ENCODE data around the gene KRT6B. TPM values are rescaled to one million over a fixed set of nuclear protein-coding genes. Genes with fewer than 3 reads are reported as not detected.

KRT6B gene
- total and polyA plus RNA-seq, 4 donors: 0.18 TPM; not detected in 3

GRCh38 chr12:52404951-52405350 lies 47.0 kb downstream of the KRT6B start:
- no peaks in the 10 kb centered on the region for H3K4me1 ChIP-seq (ENCODE audit: control insufficient read depth in 1 of 2, insufficient read depth in 2 of 2, low read length in 2 of 2)
- peak in 1 of 2 donors; percentile 50 for DNase-seq
- H3K27me3 ChIP-seq (ENCODE audit: control insufficient read depth in 1 of 2, insufficient read depth in 2 of 2, low read length in 1 of 2): no peaks in the 10 kb centered on the region
- H3K4me3 ChIP-seq (ENCODE audit: low read length in 2 of 2): no peak overlapping the region
- 93 to 98% methylated on average over 3 of the region's 3 CpGs for WGBS, 2 donors
- no peak overlapping the region for H3K27ac ChIP-seq (ENCODE audit: low read depth in 1 of 2, low read length in 2 of 2)
- intact Hi-C loops (cut with DNase I): no loop called here
- ATAC-seq (ENCODE audit: low FRiP score): no peak
- H3K9me3 ChIP-seq (ENCODE audit: control insufficient read depth, low read length): no peaks in the 10 kb centered on the region
- H3K36me3 ChIP-seq (ENCODE audit: control insufficient read depth in 1 of 2, insufficient read depth in 2 of 2, low read length in 1 of 2): no peaks in the 10 kb centered on the region

GRCh38 chr12:52403561-52403960 lies 48.4 kb downstream of the KRT6B start:
- ATAC-seq (ENCODE audit: low FRiP score): no peak
- H3K27ac ChIP-seq (ENCODE audit: low read depth in 1 of 2, low read length in 2 of 2): no peak overlapping the region

GRCh38 chr12:52402873-52403540 lies 48.9 kb downstream of the KRT6B start:
- Histone ChIP-seq H3K4me3 (ENCODE audit: low read length in 2 of 2) (no peak overlapping the region), H3K4me1 (ENCODE audit: control insufficient read depth in 1 of 2, insufficient read depth in 2 of 2, low read length in 2 of 2) (no peaks in the 10 kb centered on the region), H3K9me3 (ENCODE audit: control insufficient read depth, low read length) (no peaks in the 10 kb centered on the region), H3K27me3 (ENCODE audit: control insufficient read depth in 1 of 2, insufficient read depth in 2 of 2, low read length in 1 of 2) (no peaks in the 10 kb centered on the region), H3K27ac (ENCODE audit: low read depth in 1 of 2, low read length in 2 of 2) (no peak overlapping the region), H3K36me3 (ENCODE audit: control insufficient read depth in 1 of 2, insufficient read depth in 2 of 2, low read length in 1 of 2) (no peaks in the 10 kb centered on the region)
- ATAC-seq (ENCODE audit: low FRiP score) (no peak), DNase-seq (peak in 1 of 2 donors; percentile 44)
- 78% methylated on average over 3 of the region's 3 CpGs for WGBS, 2 donors
- intact Hi-C loops (cut with DNase I): no loop called here

More at GRCh38 chr12:52403561-52403960, 48.4 kb downstream of the KRT6B start:
- Histone ChIP-seq H3K36me3 (ENCODE audit: control insufficient read depth in 1 of 2, insufficient read depth in 2 of 2, low read length in 1 of 2) (no peaks in the 10 kb centered on the region), H3K9me3 (ENCODE audit: control insufficient read depth, low read length) (no peaks in the 10 kb centered on the region), H3K27me3 (ENCODE audit: control insufficient read depth in 1 of 2, insufficient read depth in 2 of 2, low read length in 1 of 2) (no peaks in the 10 kb centered on the region), H3K4me3 (ENCODE audit: low read length in 2 of 2) (no peak overlapping the region), H3K4me1 (ENCODE audit: control insufficient read depth in 1 of 2, insufficient read depth in 2 of 2, low read length in 2 of 2) (no peaks in the 10 kb centered on the region)
- DNase-seq: peak in 1 of 2 donors; percentile 59
- WGBS, 2 donors: 92 to 95% methylated on average over 9 of the region's 9 CpGs
- intact Hi-C loops (cut with DNase I): no loop called here

- Histone ChIP-seq H3K27me3 (ENCODE audit: control insufficient read depth in 1 of 2, insufficient read depth in 2 of 2, low read length in 1 of 2) (no peaks in the 10 kb centered on the region), H3K9me3 (ENCODE audit: control insufficient read depth, low read length) (no peaks in the 10 kb centered on the region), H3K27ac (ENCODE audit: low read depth in 1 of 2, low read length in 2 of 2) (no peak overlapping the region), H3K4me3 (ENCODE audit: low read length in 2 of 2) (no peak overlapping the region), H3K36me3 (ENCODE audit: control insufficient read depth in 1 of 2, insufficient read depth in 2 of 2, low read length in 1 of 2) (no peaks in the 10 kb centered on the region), H3K4me1 (ENCODE audit: control insufficient read depth in 1 of 2, insufficient read depth in 2 of 2, low read length in 2 of 2) (no peaks in the 10 kb centered on the region)
- intact Hi-C loops (cut with DNase I): no loop called here
- 98% methylated on average over 2 of the region's 2 CpGs for WGBS, 2 donors
- DNase-seq (peak in 1 of 2 donors; percentile 21), ATAC-seq (ENCODE audit: low FRiP score) (no peak)
Measured at GRCh38 chr12:52402377-52402776, 49.6 kb downstream of the KRT6B start.

- no peaks in the 10 kb centered on the region for H3K4me1 ChIP-seq (ENCODE audit: control insufficient read depth in 1 of 2, insufficient read depth in 2 of 2, low read length in 2 of 2)
- H3K9me3 ChIP-seq (ENCODE audit: control insufficient read depth, low read length): no peaks in the 10 kb centered on the region
- no peaks in the 10 kb centered on the region for H3K36me3 ChIP-seq (ENCODE audit: control insufficient read depth in 1 of 2, insufficient read depth in 2 of 2, low read length in 1 of 2)
- no peak overlapping the region for H3K4me3 ChIP-seq (ENCODE audit: low read length in 2 of 2)
- intact Hi-C loops (cut with DNase I): no loop called here
- H3K27me3 ChIP-seq (ENCODE audit: control insufficient read depth in 1 of 2, insufficient read depth in 2 of 2, low read length in 1 of 2): no peaks in the 10 kb centered on the region
- no peak for ATAC-seq (ENCODE audit: low FRiP score)
- 84 to 91% methylated on average over 4 of the region's 4 CpGs for WGBS, 2 donors
- peak in 1 of 2 donors; percentile 8 for DNase-seq
- no peak overlapping the region for H3K27ac ChIP-seq (ENCODE audit: low read depth in 1 of 2, low read length in 2 of 2)
Measured at GRCh38 chr12:52401926-52402325, 50.0 kb downstream of the KRT6B start.

- no peaks in the 10 kb centered on the region for H3K4me1 ChIP-seq (ENCODE audit: control insufficient read depth in 1 of 2, insufficient read depth in 2 of 2, low read length in 2 of 2)
- no peak overlapping the region for H3K27ac ChIP-seq (ENCODE audit: low read depth in 1 of 2, low read length in 2 of 2)
- no peaks in the 10 kb centered on the region for H3K9me3 ChIP-seq (ENCODE audit: control insufficient read depth, low read length)
- H3K36me3 ChIP-seq (ENCODE audit: control insufficient read depth in 1 of 2, insufficient read depth in 2 of 2, low read length in 1 of 2): no peaks in the 10 kb centered on the region
- 88 to 89% methylated on average over 5 of the region's 5 CpGs for WGBS, 2 donors
- ATAC-seq (ENCODE audit: low FRiP score) (no peak), DNase-seq (no peak)
- intact Hi-C loops (cut with DNase I): no loop called here
- H3K27me3 ChIP-seq (ENCODE audit: control insufficient read depth in 1 of 2, insufficient read depth in 2 of 2, low read length in 1 of 2): no peaks in the 10 kb centered on the region
- no peak overlapping the region for H3K4me3 ChIP-seq (ENCODE audit: low read length in 2 of 2)
Measured at GRCh38 chr12:52401526-52401925, 50.4 kb downstream of the KRT6B start.

GRCh38 chr12:52400906-52401305 lies 51.0 kb downstream of the KRT6B start:
- no peak overlapping the region for H3K27ac ChIP-seq (ENCODE audit: low read depth in 1 of 2, low read length in 2 of 2)
- no peaks in the 10 kb centered on the region for H3K36me3 ChIP-seq (ENCODE audit: control insufficient read depth in 1 of 2, insufficient read depth in 2 of 2, low read length in 1 of 2)
- H3K4me3 ChIP-seq (ENCODE audit: low read length in 2 of 2): no peak overlapping the region
- H3K27me3 ChIP-seq (ENCODE audit: control insufficient read depth in 1 of 2, insufficient read depth in 2 of 2, low read length in 1 of 2): no peaks in the 10 kb centered on the region
- 87 to 90% methylated on average over 9 of the region's 9 CpGs for whole genome bisulfite sequencing, 2 donors
- no peaks in the 10 kb centered on the region for H3K4me1 ChIP-seq (ENCODE audit: control insufficient read depth in 1 of 2, insufficient read depth in 2 of 2, low read length in 2 of 2)
- DNase-seq (peak in 1 of 2 donors; percentile 43), ATAC-seq (ENCODE audit: low FRiP score) (no peak)
- H3K9me3 ChIP-seq (ENCODE audit: control insufficient read depth, low read length): no peaks in the 10 kb centered on the region
- intact Hi-C loops (cut with DNase I): no loop called here

GRCh38 chr12:52399756-52400155 lies 52.2 kb downstream of the KRT6B start:
- Histone ChIP-seq H3K27ac (ENCODE audit: low read depth in 1 of 2, low read length in 2 of 2) (no peak overlapping the region), H3K36me3 (ENCODE audit: control insufficient read depth in 1 of 2, insufficient read depth in 2 of 2, low read length in 1 of 2) (no peaks in the 10 kb centered on the region), H3K4me1 (ENCODE audit: control insufficient read depth in 1 of 2, insufficient read depth in 2 of 2, low read length in 2 of 2) (no peaks in the 10 kb centered on the region), H3K27me3 (ENCODE audit: control insufficient read depth in 1 of 2, insufficient read depth in 2 of 2, low read length in 1 of 2) (no peaks in the 10 kb centered on the region), H3K4me3 (ENCODE audit: low read length in 2 of 2) (no peak overlapping the region), H3K9me3 (ENCODE audit: control insufficient read depth, low read length) (no peaks in the 10 kb centered on the region)
- intact Hi-C loops (cut with DNase I): no loop called here
- ATAC-seq (ENCODE audit: low FRiP score) (no peak), DNase-seq (peak in 1 of 2 donors; percentile 62)
- 97 to 98% methylated on average over 15 to 16 of the region's 16 CpGs for WGBS, 2 donors

GRCh38 chr12:52398176-52398575 lies 53.8 kb downstream of the KRT6B start:
- Histone ChIP-seq H3K27me3 (ENCODE audit: control insufficient read depth in 1 of 2, insufficient read depth in 2 of 2, low read length in 1 of 2) (no peaks in the 10 kb centered on the region), H3K27ac (ENCODE audit: low read depth in 1 of 2, low read length in 2 of 2) (no peak overlapping the region), H3K9me3 (ENCODE audit: control insufficient read depth, low read length) (no peaks in the 10 kb centered on the region), H3K4me1 (ENCODE audit: control insufficient read depth in 1 of 2, insufficient read depth in 2 of 2, low read length in 2 of 2) (no peaks in the 10 kb centered on the region), H3K4me3 (ENCODE audit: low read length in 2 of 2) (no peak overlapping the region), H3K36me3 (ENCODE audit: control insufficient read depth in 1 of 2, insufficient read depth in 2 of 2, low read length in 1 of 2) (no peaks in the 10 kb centered on the region)
- ATAC-seq (ENCODE audit: low FRiP score) (no peak), DNase-seq (peak in 1 of 2 donors; percentile 4)
- intact Hi-C loops (cut with DNase I): no loop called here
- WGBS, 2 donors: 90 to 91% methylated on average over 1 of the region's 1 CpG
